ENCODE results near the gene LRP1. TPM values are rescaled to one million over a fixed set of nuclear protein-coding genes. Genes with fewer than 3 reads are reported as not detected.

LRP1 gene
- total and polyA plus RNA-seq, 2 of the 13 experiments (the other 11 are each of a cell fraction or from before 2014, with no cell fraction given): 14.7 to 30.8 TPM

DNA sequence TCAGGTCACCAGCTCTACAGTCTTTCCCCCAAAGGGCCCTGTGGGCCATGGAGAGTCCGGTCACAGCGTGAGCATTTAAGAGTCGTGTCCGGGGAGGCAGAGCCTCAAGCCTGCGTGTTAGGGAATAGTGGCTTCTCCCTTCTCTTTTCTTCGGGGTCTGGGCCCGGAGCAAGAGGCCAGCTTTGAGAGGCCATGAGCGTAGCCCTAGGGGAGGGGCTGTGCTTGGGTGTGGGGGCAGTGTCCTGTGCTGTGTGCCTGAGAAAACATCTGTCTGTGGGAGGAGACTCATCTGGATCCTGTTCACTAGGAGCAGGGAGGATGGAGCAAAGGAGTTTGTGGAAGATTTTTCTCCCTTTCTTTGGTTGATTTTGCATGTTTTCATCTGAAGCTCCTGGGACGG is 13.8 kb downstream of the LRP1 start:
- no peak for DNase-seq (ENCODE audit: low spot score)
- TF ChIP-seq PHB2 (IDR thresholded peaks at IDR 0.05; ENCODE audit: partially characterized antibody) (no peak), IRX3 (CRISPR knock-in tag; IDR thresholded peaks at IDR 0.05; ENCODE audit: borderline replicate concordance, low read depth) (no peak), FOXM1 (CRISPR knock-in tag; IDR thresholded peaks at IDR 0.05) (no peak), ZNF431 (CRISPR knock-in tag; IDR thresholded peaks at IDR 0.05; ENCODE audit: borderline replicate concordance, low read depth) (no peak), ZC3H13 (CRISPR knock-in tag; IDR thresholded peaks at IDR 0.05) (no peak), RXRB (CRISPR knock-in tag; IDR thresholded peaks at IDR 0.05; ENCODE audit: borderline replicate concordance) (no peak), PITX1 (CRISPR knock-in tag; IDR thresholded peaks at IDR 0.05) (no peak), ZNF12 (CRISPR knock-in tag; IDR thresholded peaks at IDR 0.05) (no peak), SAP130 (CRISPR knock-in tag; IDR thresholded peaks at IDR 0.05; ENCODE audit: low read depth) (no peak), ZNF720 (CRISPR knock-in tag; IDR thresholded peaks at IDR 0.05) (no peak), HNRNPLL (IDR thresholded peaks at IDR 0.05; ENCODE audit: low read depth, low read length, poor library complexity, severe bottlenecking) (no peak), ZNF333 (CRISPR knock-in tag; IDR thresholded peaks at IDR 0.05; ENCODE audit: borderline replicate concordance) (no peak), U2AF1 (optimal IDR thresholded peaks at IDR 0.05; ENCODE audit: low read depth, low read length) (no peak), GABPA (IDR thresholded peaks at IDR 0.05; ENCODE audit: low read depth, low read length) (no peak), GABPA (CRISPR knock-in tag; IDR thresholded peaks at IDR 0.05; ENCODE audit: low read depth) (no peak), SIN3A (IDR thresholded peaks at IDR 0.05; ENCODE audit: borderline replicate concordance, low read depth, low read length) (no peak), ZNF205 (CRISPR knock-in tag; IDR thresholded peaks at IDR 0.05) (no peak), KMT2B (CRISPR knock-in tag; IDR thresholded peaks at IDR 0.05) (no peak)
- TF ChIP-seq, protein P1, sequence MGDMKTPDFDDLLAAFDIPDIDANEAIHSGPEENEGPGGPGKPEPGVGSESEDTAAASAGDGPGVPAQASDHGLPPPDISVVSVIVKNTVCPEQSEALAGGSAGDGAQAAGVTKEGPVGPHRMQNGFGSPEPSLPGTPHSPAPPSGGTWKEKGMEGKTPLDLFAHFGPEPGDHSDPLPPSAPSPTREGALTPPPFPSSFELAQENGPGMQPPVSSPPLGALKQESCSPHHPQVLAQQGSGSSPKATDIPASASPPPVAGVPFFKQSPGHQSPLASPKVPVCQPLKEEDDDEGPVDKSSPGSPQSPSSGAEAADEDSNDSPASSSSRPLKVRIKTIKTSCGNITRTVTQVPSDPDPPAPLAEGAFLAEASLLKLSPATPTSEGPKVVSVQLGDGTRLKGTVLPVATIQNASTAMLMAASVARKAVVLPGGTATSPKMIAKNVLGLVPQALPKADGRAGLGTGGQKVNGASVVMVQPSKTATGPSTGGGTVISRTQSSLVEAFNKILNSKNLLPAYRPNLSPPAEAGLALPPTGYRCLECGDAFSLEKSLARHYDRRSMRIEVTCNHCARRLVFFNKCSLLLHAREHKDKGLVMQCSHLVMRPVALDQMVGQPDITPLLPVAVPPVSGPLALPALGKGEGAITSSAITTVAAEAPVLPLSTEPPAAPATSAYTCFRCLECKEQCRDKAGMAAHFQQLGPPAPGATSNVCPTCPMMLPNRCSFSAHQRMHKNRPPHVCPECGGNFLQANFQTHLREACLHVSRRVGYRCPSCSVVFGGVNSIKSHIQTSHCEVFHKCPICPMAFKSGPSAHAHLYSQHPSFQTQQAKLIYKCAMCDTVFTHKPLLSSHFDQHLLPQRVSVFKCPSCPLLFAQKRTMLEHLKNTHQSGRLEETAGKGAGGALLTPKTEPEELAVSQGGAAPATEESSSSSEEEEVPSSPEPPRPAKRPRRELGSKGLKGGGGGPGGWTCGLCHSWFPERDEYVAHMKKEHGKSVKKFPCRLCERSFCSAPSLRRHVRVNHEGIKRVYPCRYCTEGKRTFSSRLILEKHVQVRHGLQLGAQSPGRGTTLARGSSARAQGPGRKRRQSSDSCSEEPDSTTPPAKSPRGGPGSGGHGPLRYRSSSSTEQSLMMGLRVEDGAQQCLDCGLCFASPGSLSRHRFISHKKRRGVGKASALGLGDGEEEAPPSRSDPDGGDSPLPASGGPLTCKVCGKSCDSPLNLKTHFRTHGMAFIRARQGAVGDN (CRISPR knock-in tag; IDR thresholded peaks at IDR 0.05): no peak
- TF ChIP-seq, protein P2, sequence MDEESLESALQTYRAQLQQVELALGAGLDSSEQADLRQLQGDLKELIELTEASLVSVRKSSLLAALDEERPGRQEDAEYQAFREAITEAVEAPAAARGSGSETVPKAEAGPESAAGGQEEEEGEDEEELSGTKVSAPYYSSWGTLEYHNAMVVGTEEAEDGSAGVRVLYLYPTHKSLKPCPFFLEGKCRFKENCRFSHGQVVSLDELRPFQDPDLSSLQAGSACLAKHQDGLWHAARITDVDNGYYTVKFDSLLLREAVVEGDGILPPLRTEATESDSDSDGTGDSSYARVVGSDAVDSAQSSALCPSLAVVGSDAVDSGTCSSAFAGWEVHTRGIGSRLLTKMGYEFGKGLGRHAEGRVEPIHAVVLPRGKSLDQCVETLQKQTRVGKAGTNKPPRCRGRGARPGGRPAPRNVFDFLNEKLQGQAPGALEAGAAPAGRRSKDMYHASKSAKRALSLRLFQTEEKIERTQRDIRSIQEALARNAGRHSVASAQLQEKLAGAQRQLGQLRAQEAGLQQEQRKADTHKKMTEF (CRISPR knock-in tag; IDR thresholded peaks at IDR 0.05): no peak
- TF ChIP-seq, protein P3, sequence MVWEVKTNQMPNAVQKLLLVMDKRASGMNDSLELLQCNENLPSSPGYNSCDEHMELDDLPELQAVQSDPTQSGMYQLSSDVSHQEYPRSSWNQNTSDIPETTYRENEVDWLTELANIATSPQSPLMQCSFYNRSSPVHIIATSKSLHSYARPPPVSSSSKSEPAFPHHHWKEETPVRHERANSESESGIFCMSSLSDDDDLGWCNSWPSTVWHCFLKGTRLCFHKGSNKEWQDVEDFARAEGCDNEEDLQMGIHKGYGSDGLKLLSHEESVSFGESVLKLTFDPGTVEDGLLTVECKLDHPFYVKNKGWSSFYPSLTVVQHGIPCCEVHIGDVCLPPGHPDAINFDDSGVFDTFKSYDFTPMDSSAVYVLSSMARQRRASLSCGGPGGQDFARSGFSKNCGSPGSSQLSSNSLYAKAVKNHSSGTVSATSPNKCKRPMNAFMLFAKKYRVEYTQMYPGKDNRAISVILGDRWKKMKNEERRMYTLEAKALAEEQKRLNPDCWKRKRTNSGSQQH (CRISPR knock-in tag; IDR thresholded peaks at IDR 0.05; ENCODE audit: low read depth): no peak
- ChIA-PET CTCF (ENCODE audit: low intra/inter-chr PET ratio, low total read pairs) (no interaction called here), POLR2A (interaction anchor here (2.5 to 4.4 kb wide), 2 partner anchors 7 to 13 kb away, joined by 19 to 41 read pairs; partner anchors contain the start of gene LRP1)
- H3K9me3 ChIP-seq (ENCODE audit: low read length): no peaks in the 10 kb centered on the region
- H3K27ac ChIP-seq (ENCODE audit: extremely low read length, insufficient read depth, low read length): no peak overlapping the region
- H3K79me2 ChIP-seq (ENCODE audit: insufficient read depth, low read length): peaks cover 19% of the 10 kb centered on the region
- peaks cover 32 to 61% of the 10 kb centered on the region in 2 experiments for H3K36me3 ChIP-seq (replicated peaks in 1 of 2; ENCODE audit: control insufficient read depth in 1 of 2, insufficient read depth in 2 of 2, low read length in 2 of 2)
- no peak for ATAC-seq
- H3K4me3 ChIP-seq (replicated peaks in 1 of 3; ENCODE audit: insufficient read depth in 1 of 3, low read depth in 2 of 3, low read length in 3 of 3): no peak overlapping the region
- FAIRE-seq: no peak
- H3K4me1 ChIP-seq (ENCODE audit: insufficient read depth, low read length): peaks cover 90% of the 10 kb centered on the region
- BruUV-seq (replicated peaks): no TSS peak
- WGBS (ENCODE audit: low lambda C conversion rate): 91% methylated on average over 8 of the region's 9 CpGs
- in situ Hi-C loops (cut with HindIII; ENCODE audit: extremely low pct_ligation_motif_present, low pct_unique_long_range_greater_than_20kb): no loop called here
- no peak overlapping the region for H3K9ac ChIP-seq (ENCODE audit: insufficient read depth, low read depth, low read length)
- H4K20me1 ChIP-seq (ENCODE audit: insufficient read depth, low read length): no peaks in the 10 kb centered on the region
- intact Hi-C loops (cut with micrococcal nuclease; ENCODE audit: unreplicated experiment): no loop called here
- no peaks in the 10 kb centered on the region for H3K27me3 ChIP-seq (ENCODE audit: control insufficient read depth in 1 of 2, insufficient read depth in 2 of 2, low read length in 2 of 2)
- H3K4me2 ChIP-seq (ENCODE audit: low read depth, low read length): no peak overlapping the region
- H2AFZ ChIP-seq (ENCODE audit: low read length): no peak overlapping the region

Data from HepG2 (cell line).